Ramos (cell line): ENCODE results near the gene PLD4.
"Not testable (repeated sequence)": the region's sequence is repeated elsewhere in the genome, so short reads cannot be mapped to it uniquely, and the experiment has no call there.

Experiments used
- in situ Hi-C: fragments of 300-500 bp; cut with MboI; formaldehyde crosslinking; loops from one replicate; pipeline ENCODE4 v1.14.3; 2022; ENCODE audit warnings: low sequenced_read_pairs; ENCODE audit not compliant: unreplicated experiment

The PLD4 gene, protein sequence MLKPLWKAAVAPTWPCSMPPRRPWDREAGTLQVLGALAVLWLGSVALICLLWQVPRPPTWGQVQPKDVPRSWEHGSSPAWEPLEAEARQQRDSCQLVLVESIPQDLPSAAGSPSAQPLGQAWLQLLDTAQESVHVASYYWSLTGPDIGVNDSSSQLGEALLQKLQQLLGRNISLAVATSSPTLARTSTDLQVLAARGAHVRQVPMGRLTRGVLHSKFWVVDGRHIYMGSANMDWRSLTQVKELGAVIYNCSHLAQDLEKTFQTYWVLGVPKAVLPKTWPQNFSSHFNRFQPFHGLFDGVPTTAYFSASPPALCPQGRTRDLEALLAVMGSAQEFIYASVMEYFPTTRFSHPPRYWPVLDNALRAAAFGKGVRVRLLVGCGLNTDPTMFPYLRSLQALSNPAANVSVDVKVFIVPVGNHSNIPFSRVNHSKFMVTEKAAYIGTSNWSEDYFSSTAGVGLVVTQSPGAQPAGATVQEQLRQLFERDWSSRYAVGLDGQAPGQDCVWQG

DNA sequence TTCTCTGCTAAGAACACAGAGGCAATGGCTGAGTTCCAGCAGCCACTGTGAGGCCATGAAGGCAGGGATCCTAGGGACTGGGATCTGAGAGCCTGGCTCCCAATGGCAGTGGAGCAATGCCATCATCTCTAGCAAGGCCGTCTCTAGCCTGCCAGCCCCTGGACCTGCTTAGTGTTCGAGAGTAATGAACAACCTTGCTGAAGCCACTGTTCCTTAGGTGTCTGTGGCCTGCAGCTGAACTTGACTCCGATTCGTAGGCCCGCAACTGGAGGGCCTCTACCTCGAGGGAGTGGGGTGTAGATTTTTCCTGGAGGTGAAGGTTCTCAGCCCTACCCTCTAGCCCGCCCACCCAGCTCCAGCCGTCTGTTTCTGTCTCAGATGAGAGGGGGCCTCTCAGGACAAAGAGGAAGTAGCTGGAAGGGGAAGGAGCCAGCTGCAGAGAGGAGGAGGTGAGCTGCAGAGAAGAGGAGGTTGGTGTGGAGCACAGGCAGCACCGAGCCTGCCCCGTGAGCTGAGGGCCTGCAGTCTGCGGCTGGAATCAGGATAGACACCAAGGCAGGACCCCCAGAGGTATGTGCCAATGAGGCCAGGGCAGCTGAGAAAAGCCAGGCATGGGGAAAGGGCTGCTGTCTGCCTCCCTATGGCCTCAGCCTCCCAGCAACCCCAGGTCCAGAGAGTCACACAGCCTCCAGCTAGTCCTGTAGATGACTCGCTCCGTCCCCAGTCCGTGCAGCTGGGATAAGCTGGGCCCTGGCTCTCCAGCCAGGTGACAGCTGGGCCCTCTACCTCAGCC is at the start of gene PLD4:
Gene PLD4 (plus strand): TSS at position 459 of the 793 bp plus-strand sequence. CDS start 2,262 bp downstream, outside the sequence.
- in situ Hi-C loops = no loop called here

- in situ Hi-C loops = no loop called here
These were observed 49.3 kb upstream of the PLD4 start for GRCh38 chr14:104875412-104875751.

DNA sequence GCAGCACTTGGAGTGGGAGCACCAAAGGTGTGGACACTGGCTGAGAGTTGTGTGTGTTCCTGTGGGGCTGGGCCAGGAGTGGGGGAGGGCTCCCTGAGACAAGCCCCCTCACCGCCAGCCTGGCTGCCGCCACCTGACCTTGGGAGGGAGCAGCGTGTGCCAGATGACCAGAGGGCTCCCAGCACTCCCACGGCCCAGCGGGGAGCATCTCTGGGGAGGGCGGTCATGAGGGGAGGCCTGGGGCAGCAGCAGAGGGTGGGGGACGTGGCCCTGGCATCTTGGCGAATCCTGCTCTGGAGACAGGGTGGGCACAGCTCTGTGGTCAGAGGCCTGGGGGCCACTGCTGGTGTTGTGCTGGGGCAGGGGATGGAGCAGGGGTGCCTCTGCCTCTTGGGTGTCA is 48.9 kb upstream of the PLD4 start:
- in situ Hi-C loops = no loop called here

GRCh38 chr14:104876251-104876699 is 48.4 kb upstream of the PLD4 start:
- in situ Hi-C loops = no loop called here

DNA sequence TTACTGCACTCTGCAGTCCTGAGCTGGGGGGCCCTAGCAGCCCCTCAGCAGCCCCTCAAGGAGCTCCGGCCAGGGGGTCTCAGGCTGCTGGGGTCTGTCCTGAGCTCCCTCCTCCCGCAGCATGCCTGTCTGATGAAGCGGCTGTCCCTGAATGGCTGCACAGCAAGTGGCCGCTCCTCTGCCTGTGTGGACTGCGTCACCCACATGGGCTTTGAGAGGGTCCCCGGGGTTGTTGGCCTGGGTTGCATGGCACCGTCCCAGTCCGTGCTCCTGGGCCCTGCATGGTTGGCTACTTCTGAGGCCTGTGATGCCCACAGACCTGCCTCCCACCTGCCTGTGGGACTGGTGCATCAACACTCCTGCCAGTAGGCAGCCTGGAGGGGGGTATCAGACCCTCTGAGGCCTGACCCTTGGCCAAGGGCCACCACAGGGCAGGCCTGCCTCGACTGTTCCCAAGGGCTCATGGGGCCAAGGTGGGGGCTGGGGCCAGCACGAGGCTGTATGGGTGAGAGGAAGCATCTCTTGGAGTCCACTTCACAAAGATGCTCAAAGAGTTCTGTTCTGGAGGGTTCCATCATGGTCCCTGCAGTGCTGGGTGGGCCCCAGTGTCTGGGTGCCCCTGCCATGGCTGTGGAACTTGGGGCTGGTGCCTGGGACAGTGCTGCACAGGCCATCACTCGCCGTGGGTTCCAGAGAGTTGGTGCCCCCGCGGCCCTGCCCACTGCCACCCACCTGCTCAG is 47.4 kb upstream of the PLD4 start:
- in situ Hi-C loops = no loop called here

DNA sequence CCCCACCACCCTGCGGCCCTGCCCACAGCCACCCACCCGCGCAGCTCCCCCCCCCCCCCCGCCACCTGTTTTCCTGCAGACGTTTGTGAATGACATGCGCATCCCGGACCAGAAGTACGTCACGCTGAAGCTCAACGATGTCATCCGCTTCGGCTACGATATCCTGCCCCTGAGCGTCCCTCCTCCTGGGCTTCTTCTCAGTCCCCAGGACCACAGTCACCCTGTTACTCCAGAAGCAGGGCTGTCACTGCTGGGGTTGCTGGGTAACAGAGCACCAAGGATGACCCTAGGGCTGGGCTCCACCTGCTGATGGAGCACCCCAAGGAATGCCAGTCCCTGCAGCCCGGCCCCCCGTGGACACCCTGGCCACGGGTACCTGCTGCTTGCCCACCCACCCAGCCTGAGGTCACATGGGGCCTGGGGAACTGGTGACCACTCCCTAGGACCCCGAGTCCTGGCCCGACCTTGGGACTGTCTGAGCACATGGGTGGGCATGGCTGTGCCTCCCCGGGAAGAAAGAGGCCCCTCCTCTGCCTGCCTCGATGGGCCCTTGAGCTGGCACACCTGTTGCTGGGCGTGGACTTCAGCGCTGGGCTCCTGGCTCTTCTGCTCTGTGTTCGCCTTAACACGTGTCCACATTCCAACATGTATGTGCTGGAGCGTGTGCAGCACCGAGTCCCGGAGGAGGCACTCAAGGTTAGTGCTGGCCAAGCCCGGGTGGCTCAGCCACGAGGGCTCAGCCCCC is 46.7 kb upstream of the PLD4 start:
- in situ Hi-C loops = no loop called here

- in situ Hi-C loops = no loop called here
These were observed 46.1 kb upstream of the PLD4 start for GRCh38 chr14:104878582-104878981.

DNA sequence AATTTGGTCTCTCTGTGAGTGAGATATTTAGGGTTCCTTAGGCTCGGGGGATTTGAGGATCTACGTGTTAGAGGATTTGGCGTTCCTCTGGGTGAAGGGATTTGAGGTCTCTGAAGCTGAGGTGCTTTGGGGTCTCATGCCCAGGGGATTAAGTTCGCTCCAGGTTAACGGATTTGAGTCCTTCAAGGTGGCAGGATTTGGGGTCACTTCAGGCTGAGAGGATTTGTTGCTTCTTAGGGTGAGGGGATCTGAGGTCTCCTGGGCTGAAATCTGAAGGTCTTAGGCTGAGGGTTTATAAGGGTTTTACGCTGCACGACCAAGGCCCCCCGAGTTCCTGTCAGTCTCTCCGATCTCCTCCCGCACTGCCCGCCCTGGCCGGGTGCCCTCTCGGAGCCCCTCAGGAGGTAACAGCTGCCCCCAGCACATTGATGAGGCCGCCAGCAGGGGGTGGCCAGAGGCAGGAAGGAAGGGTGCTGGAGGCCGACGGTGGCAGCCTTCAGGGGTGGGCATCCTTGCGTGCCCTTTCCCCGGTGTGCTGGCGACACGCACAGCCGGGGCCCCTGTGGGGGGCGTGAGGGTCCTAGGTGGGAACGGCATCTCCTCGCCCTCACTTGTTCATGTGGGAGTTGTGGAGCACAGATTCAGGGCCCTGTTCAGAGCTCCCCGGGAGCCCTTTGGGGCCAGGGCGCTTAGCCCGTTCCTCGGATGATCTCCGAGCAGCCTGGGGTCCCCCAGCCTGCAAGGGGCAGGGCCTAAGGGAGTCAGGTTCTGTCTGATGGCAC is 45.3 kb upstream of the PLD4 start:
- in situ Hi-C loops = no loop called here

- in situ Hi-C loops = no loop called here
These were observed 44.6 kb upstream of the PLD4 start for GRCh38 chr14:104879983-104880565.

GRCh38 chr14:104880584-104881210 is 44.0 kb upstream of the PLD4 start:
- in situ Hi-C loops = no loop called here

DNA sequence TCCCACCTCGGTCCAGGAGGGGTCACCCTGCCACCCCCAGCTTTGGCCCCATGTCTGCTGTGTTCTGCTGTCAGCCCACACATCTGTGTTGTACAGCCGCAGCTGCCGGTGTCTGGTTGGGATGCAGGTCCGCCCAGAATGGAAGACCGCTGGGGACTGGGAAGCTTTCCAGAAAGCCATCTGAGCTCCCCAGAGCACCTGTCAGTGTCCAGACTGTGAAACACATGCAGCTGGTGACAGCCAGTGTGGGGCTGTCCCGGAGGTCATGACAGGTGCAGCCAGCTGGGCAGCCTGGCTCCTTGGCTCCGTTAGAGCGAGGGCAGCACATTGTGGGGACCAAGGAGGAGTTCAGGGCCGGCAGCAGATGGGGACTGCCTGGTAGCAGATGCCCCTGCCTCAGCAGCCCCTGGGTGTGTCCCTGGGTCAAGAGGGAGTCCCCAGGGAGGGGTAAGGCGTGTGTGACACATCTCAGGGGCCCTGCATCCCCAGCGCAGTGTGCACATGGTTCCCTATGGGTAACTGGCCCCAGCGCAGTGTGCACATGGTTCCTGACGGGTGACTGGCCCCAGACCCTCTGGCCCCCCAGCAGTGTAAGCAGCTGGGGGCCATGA is 43.2 kb upstream of the PLD4 start:
- in situ Hi-C loops = no loop called here

DNA sequence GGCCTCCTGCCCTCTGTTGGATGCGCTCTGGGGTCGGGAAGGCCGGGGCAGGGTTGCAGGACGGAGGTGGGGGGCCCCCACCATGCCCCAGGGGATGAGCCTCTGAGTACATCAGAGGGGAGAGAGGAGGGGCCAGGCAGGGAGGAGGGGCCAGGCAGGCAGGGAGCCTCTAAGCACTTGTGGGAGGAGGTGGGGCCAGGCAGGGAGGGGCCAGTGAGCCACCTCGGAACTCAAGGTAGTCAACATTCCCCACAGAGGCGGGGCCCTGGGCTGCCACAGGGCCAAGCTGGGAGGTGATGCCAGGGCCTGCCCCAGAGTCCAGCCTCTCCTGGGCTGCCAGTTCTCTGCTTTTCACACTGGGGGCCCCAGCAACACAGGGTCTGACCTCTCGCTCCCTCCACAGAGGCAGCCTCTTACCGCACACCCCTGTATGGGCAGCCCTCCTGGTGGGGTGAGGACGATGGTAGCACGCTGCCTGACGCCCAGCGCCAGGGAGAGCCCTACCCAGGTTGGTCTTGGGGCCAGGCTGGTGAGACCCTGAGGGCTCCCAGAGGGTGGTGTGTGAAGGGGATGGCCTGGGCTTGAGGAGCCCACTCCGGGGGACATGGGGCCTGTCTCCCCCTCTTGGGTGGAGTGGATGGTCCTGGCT is 42.2 kb upstream of the PLD4 start:
- in situ Hi-C loops = no loop called here

DNA sequence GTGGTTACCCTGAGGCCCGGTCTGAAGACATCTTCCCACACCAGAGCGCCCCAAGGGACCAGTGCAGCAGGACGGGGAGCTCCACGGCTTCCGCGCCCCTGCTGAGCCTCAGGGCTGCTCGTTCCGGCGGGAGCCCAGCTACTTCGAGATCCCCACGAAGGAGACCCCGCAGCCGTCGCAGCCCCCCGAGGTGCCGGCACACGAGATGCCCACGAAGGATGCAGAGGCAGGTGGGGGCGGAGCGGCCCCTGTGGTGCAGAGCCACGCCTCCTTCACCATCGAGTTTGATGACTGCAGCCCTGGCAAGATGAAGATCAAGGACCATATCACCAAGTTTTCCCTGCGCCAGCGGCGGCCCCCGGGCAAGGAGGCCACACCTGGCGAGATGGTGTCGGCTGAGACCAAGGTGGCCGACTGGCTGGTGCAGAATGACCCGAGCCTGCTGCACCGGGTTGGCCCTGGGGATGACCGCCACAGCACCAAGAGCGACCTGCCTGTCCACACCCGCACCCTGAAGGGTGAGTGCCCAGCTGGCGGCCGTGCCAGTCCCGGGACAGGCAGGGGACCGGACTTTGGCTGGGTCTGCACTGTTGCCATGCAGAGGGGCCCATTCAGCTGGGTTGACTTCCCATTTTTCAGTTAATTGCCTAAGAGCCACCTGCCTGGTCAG is 41.6 kb upstream of the PLD4 start:
- in situ Hi-C loops = no loop called here

GRCh38 chr14:104883681-104884361 is 40.9 kb upstream of the PLD4 start:
- in situ Hi-C loops = no loop called here

DNA sequence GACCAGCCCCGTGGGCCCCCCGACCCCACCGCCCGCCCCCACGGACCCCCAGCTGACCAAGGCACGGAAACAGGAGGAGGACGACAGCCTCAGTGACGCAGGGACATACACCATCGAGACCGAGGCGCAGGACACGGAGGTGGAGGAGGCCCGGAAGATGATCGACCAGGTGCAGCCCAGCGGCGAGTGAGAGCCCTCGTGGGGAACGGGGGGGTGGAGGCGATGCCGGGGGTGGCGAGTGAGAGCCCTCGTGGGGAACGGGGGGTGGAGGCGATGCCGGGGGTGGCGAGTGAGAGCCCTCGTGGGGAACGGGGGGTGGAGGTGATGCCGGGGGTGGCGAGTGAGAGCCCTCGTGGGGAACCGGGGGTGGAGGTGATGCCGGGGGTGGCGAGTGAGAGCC is 40.3 kb upstream of the PLD4 start:
- in situ Hi-C loops = not testable (repeated sequence)
